ENCODE results near the gene IFI16.

Gene IFI16

DNA sequence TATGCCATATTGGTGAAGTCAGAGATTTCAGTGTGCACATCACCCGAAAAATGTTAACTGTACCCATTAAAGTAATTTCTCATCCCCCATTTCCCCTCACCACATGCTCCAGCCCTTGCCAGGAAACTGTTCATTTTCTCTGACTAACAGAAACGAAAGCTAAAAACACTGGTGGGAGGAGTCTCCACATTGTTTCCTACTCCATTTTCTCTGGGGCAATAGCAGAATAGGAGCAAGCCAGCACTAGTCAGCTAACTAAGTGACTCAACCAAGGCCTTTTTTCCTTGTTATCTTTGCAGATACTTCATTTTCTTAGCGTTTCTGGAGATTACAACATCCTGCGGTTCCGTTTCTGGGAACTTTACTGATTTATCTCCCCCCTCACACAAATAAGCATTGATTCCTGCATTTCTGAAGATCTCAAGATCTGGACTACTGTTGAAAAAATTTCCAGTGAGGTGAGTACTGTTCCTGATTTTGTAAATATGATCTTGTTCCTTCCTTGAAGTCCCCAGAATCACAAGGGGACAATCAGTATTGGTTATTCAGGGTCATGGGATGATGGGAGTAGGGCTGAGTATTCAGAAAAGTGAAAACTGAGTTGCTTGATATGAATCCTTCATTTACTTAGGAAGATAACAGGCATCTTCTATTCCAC lies at the start of gene IFI16:
Gene IFI16, plus strand, starts transcription at position 204 of the 658 bp plus-strand sequence. CDS start 4,774 bp downstream, outside the sequence.
- DNase-seq (ENCODE audit: low read depth) = peak; percentile 95
- TF ChIP-seq, protein P1, sequence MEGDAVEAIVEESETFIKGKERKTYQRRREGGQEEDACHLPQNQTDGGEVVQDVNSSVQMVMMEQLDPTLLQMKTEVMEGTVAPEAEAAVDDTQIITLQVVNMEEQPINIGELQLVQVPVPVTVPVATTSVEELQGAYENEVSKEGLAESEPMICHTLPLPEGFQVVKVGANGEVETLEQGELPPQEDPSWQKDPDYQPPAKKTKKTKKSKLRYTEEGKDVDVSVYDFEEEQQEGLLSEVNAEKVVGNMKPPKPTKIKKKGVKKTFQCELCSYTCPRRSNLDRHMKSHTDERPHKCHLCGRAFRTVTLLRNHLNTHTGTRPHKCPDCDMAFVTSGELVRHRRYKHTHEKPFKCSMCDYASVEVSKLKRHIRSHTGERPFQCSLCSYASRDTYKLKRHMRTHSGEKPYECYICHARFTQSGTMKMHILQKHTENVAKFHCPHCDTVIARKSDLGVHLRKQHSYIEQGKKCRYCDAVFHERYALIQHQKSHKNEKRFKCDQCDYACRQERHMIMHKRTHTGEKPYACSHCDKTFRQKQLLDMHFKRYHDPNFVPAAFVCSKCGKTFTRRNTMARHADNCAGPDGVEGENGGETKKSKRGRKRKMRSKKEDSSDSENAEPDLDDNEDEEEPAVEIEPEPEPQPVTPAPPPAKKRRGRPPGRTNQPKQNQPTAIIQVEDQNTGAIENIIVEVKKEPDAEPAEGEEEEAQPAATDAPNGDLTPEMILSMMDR (conservative IDR thresholded peaks at IDR 0.05; ENCODE audit: low read depth, low read length) = no peak
- H3K4me3 ChIP-seq (ENCODE audit: low read depth, low read length) = peak within 1 kb of the TSS; percentile 56

DNA sequence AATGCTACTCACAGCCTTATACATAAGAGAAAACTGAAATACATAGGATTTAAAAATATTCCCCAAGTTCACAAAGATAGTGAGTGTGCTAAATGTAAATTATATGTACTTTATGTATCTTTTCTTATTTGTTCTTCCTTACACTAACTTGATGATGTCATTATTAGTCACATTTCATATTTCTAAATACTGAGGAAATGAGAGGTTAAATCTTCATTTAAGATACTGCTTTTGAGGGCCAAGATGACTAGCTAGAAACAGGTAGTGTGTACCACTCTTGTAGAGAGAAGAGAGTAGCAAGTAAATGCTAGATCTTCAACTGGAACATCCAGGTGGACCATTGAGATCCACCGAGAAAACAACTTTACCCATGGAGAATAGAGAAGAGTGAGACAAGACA lies 48.5 kb upstream of the IFI16 start:
- TF ChIP-seq, protein P1 (conservative IDR thresholded peaks at IDR 0.05; ENCODE audit: low read depth, low read length) = no peak
- H3K4me3 ChIP-seq (ENCODE audit: low read depth, low read length) = no peak overlapping the region
- no peak for DNase-seq (ENCODE audit: low read depth)

DNA sequence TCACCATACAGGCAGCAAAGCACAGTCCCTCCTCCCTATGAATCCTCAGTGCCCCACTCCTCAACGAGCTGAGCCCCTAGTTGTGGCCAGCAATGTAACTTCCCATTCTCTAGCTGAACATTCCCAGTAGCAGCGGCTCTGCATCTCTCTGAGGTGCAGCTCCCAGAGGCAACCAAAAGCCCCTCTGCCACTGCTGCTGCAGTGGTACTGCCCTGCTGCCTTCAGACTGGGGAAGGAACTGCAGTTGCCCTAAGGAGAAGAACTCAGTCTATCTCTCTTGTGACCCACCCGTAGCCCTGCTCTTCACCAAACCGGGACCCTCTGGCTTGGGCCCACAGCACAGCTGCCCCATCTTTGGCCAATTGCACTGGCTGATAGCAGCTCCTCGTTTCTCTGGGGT lies 46.7 kb upstream of the IFI16 start:
- no peak overlapping the region for H3K4me3 ChIP-seq (ENCODE audit: low read depth, low read length)
- no peak for DNase-seq (ENCODE audit: low read depth)
- TF ChIP-seq, protein P1 (conservative IDR thresholded peaks at IDR 0.05; ENCODE audit: low read depth, low read length) = no peak

DNA sequence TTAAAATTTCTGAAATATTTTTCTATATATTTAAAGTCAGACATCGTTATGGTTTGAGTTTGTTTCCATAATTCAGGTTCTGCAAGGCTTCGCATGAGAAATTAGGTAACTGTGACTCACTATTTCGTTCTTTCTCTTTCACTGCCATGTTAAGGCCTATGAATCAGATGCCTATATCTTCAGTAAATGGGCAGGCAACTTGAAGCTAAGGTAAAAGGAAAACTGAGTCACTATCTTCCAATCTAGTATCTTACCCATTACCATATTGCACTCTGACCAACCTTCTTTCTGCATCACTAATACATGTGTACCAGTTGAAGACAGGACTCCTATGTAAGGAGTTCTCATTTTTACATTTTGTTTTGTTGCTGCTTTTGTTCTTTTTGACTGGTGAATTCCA lies 40.5 kb upstream of the IFI16 start:
- H3K4me3 ChIP-seq (ENCODE audit: low read depth, low read length) = no peak overlapping the region
- no peak for DNase-seq (ENCODE audit: low read depth)
- TF ChIP-seq, protein P1 (conservative IDR thresholded peaks at IDR 0.05; ENCODE audit: low read depth, low read length) = no peak

DNA sequence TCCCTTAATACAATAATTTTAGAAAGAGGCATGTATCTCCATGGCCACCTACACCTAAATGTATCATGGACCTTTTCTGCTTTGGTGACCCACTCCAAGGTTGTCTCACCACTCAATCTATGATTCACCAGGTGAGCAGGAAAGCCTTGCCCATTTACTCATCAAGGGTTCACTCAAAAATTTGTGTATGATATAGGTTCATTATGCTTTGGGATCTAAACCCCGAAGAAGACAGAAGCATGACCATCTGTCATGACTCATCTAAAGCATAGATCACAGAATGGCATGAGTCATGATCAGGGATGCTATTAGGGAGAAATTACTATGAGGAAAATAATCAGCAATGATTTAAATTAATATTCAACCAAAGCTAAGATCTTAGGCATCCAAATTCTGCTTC lies 39.9 kb upstream of the IFI16 start:
- TF ChIP-seq, protein P1 (conservative IDR thresholded peaks at IDR 0.05; ENCODE audit: low read depth, low read length) = no peak
- no peak overlapping the region for H3K4me3 ChIP-seq (ENCODE audit: low read depth, low read length)
- DNase-seq (ENCODE audit: low read depth) = no peak

DNA sequence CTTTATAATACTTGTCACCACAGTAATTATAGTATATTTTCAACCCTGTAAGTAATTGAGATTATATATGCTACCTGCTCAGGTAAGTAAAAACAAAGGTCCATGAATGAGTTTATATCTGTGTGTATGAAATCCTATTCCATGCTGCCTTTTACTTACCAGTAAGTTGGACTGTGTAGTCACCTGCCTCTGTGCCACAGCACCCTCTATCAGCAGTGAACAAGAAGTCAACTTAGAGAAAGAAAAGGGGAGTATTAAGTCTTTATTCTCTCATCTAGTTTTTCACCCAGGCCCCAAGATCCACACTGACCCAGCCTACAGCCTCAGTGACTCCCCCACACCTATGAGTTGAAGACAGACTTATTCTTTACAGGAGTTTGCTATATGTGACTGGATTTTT lies 36.9 kb upstream of the IFI16 start:
- DNase-seq (ENCODE audit: low read depth) = peak; percentile 38
- no peak overlapping the region for H3K4me3 ChIP-seq (ENCODE audit: low read depth, low read length)
- TF ChIP-seq, protein P1 (conservative IDR thresholded peaks at IDR 0.05; ENCODE audit: low read depth, low read length) = peak; percentile 26

DNA sequence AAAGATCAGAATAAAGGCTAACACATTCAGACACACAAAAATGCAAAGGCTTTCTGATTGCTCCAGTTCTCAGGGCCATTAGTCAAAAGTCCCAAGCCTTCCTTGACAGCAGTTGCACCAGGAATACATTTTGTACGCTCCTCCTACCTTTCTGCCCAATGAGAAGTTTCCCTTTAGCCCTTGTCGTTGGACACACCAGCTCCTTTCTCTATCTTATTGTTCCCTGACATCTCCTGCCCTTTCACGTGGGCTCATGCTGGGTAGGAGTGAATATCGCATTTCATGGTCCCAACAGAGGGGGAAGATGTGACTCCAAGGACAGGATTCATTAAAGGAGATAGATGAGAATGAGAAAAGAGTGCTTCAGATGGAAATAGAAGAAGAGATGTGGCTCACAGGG lies 33.5 kb upstream of the IFI16 start:
- H3K4me3 ChIP-seq (ENCODE audit: low read depth, low read length) = no peak overlapping the region
- TF ChIP-seq, protein P1 (conservative IDR thresholded peaks at IDR 0.05; ENCODE audit: low read depth, low read length) = no peak
- DNase-seq (ENCODE audit: low read depth) = no peak

All from choroid plexus epithelial cell (primary cell).